ENCODE data around the gene AMOTL2. TPM values are rescaled to one million over a fixed set of nuclear protein-coding genes. Genes with fewer than 3 reads are reported as not detected.

Gene AMOTL2
- total and polyA plus RNA-seq, 2 donors (not counting 1 experiment from before 2014, with no cell fraction given), result not detected

DNA sequence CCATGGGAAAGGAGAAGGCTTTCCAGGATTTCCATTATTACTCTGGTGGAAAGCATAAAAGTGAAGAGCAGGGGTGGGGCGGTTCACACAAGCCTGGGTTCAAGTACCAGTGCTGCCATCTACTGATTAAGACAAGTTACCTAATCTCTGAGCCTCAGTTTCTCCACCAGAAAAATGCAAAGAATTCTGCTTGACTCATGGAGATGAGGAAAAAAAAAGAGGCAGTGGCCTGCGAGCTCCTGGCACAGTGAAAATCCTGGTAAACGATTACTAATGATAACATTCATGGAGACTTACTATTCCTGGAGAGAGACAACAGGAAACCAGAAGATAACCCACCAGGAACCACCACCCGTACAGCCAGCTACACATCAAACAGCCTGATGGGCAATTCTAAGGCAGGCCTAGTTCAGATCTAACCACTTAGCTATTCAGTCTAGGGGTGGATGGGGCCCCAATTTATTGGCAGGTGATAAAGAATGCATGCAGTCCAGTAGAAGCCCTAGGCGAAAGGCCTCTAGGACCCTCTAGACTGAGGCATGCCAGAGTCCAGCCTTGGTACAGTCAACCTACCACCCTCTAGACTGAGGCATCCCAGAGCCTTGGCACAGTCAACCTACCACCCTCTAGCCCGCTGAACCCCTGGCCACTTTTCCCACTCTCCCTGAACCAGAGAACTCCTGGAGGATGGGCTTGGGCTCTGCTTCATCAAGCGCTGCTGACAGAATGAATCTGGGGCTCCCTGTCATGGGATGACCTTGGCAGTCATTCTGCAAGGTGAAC is 2.5 kb downstream of the AMOTL2 start:
- peaks cover 38% of the 10 kb centered on the region for H3K27me3 Mint-ChIP-seq
- no peaks in the 10 kb centered on the region for H4K20me1 ChIP-seq (ENCODE audit: control insufficient read depth, insufficient read depth, low read length, poor library complexity, severe bottlenecking)
- no peak overlapping the region for H3K4me3 Mint-ChIP-seq
- intact Hi-C loops (cut with micrococcal nuclease), result no loop called here
- DNase-seq (no peak), ATAC-seq (ENCODE audit: low read depth) (no peak)
- H3K4me1 Mint-ChIP-seq, result peaks cover 14% of the 10 kb centered on the region
- H3K9me3 Mint-ChIP-seq (ENCODE audit: insufficient read depth), result no peaks in the 10 kb centered on the region
- no peak overlapping the region for H3K9ac ChIP-seq (ENCODE audit: low read length)
- H3K4me1 ChIP-seq (ENCODE audit: control insufficient read depth in 2 of 2, insufficient read depth in 2 of 2, low read length in 2 of 2), result peaks cover 3% of the 10 kb centered on the region in 2 donors
- ChIA-PET POLR2A (no interaction called here), CTCF (interaction anchor here (0.6 kb wide), 1 partner anchor 35 kb away, joined by 3 read pairs; no protein-coding TSS in a partner anchor)
- H3K27ac ChIP-seq (ENCODE audit: low read length in 2 of 2), result no peak overlapping the region
- no peak overlapping the region for H2AFZ ChIP-seq (ENCODE audit: insufficient read depth, low read depth, low read length, poor library complexity, severe bottlenecking)
- no peak overlapping the region for H3K4me3 ChIP-seq (ENCODE audit: control extremely low read depth in 1 of 5, extremely low read depth in 1 of 5, insufficient read depth in 1 of 5, low read depth in 2 of 5, low read length in 4 of 5)
- H3K79me2 ChIP-seq (ENCODE audit: control insufficient read depth, insufficient read depth, low read length), result no peaks in the 10 kb centered on the region
- no peak overlapping the region for H3K4me2 ChIP-seq (replicated peaks; ENCODE audit: low read depth, low read length, poor library complexity, severe bottlenecking)
- H3K27ac Mint-ChIP-seq, result no peak overlapping the region
- H3K9me3 ChIP-seq (ENCODE audit: control extremely low read depth in 1 of 3, control insufficient read depth in 2 of 3, insufficient read depth in 1 of 3, low read length in 2 of 3), result peaks cover 0 to 3% (median 0%) of the 10 kb centered on the region in 3 donors
- peaks cover 0 to 39% (median 8%) of the 10 kb centered on the region in 4 experiments for H3K27me3 ChIP-seq (replicated peaks in 1 of 4; ENCODE audit: control extremely low read depth in 1 of 4, control insufficient read depth in 3 of 4, insufficient read depth in 4 of 4, low read length in 3 of 4)
- WGBS (ENCODE audit: insufficient coverage), result 88% methylated on average over 4 of the region's 7 CpGs
- no peak for TF ChIP-seq EZH2 (IDR thresholded peaks at IDR 0.05; ENCODE audit: borderline replicate concordance, insufficient read depth, low read depth, low read length, poor library complexity, severe bottlenecking)
- TF ChIP-seq, protein P1, sequence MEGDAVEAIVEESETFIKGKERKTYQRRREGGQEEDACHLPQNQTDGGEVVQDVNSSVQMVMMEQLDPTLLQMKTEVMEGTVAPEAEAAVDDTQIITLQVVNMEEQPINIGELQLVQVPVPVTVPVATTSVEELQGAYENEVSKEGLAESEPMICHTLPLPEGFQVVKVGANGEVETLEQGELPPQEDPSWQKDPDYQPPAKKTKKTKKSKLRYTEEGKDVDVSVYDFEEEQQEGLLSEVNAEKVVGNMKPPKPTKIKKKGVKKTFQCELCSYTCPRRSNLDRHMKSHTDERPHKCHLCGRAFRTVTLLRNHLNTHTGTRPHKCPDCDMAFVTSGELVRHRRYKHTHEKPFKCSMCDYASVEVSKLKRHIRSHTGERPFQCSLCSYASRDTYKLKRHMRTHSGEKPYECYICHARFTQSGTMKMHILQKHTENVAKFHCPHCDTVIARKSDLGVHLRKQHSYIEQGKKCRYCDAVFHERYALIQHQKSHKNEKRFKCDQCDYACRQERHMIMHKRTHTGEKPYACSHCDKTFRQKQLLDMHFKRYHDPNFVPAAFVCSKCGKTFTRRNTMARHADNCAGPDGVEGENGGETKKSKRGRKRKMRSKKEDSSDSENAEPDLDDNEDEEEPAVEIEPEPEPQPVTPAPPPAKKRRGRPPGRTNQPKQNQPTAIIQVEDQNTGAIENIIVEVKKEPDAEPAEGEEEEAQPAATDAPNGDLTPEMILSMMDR (IDR thresholded peaks at IDR 0.05), result no peak
- H3K36me3 ChIP-seq (replicated peaks in 1 of 2; ENCODE audit: control extremely low read depth in 1 of 2, control insufficient read depth in 1 of 2, extremely low read depth in 1 of 2, insufficient read depth in 2 of 2, low read length in 1 of 2), result no peaks in the 10 kb centered on the region
